Measurements from ENCODE around the gene AIG1.

Gene AIG1

GRCh38 chr6:143061597-143062385 is 1.1 kb downstream of the AIG1 start:
- DNase-seq (ENCODE audit: low read depth, low spot score): no peak
- TF ChIP-seq CTCF (IDR thresholded peaks at IDR 0.05; ENCODE audit: low read depth, low read length): no peak
- peak overlapping the region; percentile 67 for H3K4me3 ChIP-seq (ENCODE audit: low read depth, low read length)
- in situ Hi-C loops (cut with HindIII; ENCODE audit: low sequenced_read_pairs): no loop called here

- TF ChIP-seq CTCF (IDR thresholded peaks at IDR 0.05; ENCODE audit: low read depth, low read length): no peak
- no peak for DNase-seq (ENCODE audit: low read depth, low spot score)
- in situ Hi-C loops (cut with HindIII; ENCODE audit: low sequenced_read_pairs): no loop called here
- H3K4me3 ChIP-seq (ENCODE audit: low read depth, low read length): no peak overlapping the region
Observed at GRCh38 chr6:143062551-143062950, 1.9 kb downstream of the AIG1 start.

GRCh38 chr6:143063631-143064030 is 2.9 kb downstream of the AIG1 start:
- TF ChIP-seq CTCF (IDR thresholded peaks at IDR 0.05; ENCODE audit: low read depth, low read length): no peak
- DNase-seq (ENCODE audit: low read depth, low spot score): no peak
- in situ Hi-C loops (cut with HindIII; ENCODE audit: low sequenced_read_pairs): no loop called here

GRCh38 chr6:143064271-143064670 is 3.6 kb downstream of the AIG1 start:
- in situ Hi-C loops (cut with HindIII; ENCODE audit: low sequenced_read_pairs): no loop called here
- no peak for TF ChIP-seq CTCF (IDR thresholded peaks at IDR 0.05; ENCODE audit: low read depth, low read length)
- no peak overlapping the region for H3K4me3 ChIP-seq (ENCODE audit: low read depth, low read length)
- no peak for DNase-seq (ENCODE audit: low read depth, low spot score)

More at GRCh38 chr6:143063631-143064030, 2.9 kb downstream of the AIG1 start:
- H3K4me3 ChIP-seq (ENCODE audit: low read depth, low read length): no peak overlapping the region

- peak; percentile 39 for DNase-seq (ENCODE audit: low read depth, low spot score)
- in situ Hi-C loops (cut with HindIII; ENCODE audit: low sequenced_read_pairs): no loop called here
- H3K4me3 ChIP-seq (ENCODE audit: low read depth, low read length): no peak overlapping the region
- no peak for TF ChIP-seq CTCF (IDR thresholded peaks at IDR 0.05; ENCODE audit: low read depth, low read length)
Observed at GRCh38 chr6:143064951-143065683, 4.4 kb downstream of the AIG1 start.

GRCh38 chr6:143068001-143068400 is 7.3 kb downstream of the AIG1 start:
- peak; percentile 51 for DNase-seq (ENCODE audit: low read depth, low spot score)
- no peak for TF ChIP-seq CTCF (IDR thresholded peaks at IDR 0.05; ENCODE audit: low read depth, low read length)
- in situ Hi-C loops (cut with HindIII; ENCODE audit: low sequenced_read_pairs): no loop called here
- H3K4me3 ChIP-seq (ENCODE audit: low read depth, low read length): no peak overlapping the region
